ENCODE data around the gene SMIM41. TPM values are rescaled to one million over a fixed set of nuclear protein-coding genes. Genes with fewer than 3 reads are reported as not detected.

SMIM41 gene
- total and polyA plus RNA-seq, 4 donors, result 0.03 to 0.50 (median 0.24) TPM; not detected in 1

- Histone ChIP-seq H3K4me3 (ENCODE audit: low read depth in 1 of 3, low read length in 3 of 3) (no peak overlapping the region), H3K27me3 (ENCODE audit: control insufficient read depth in 4 of 4, insufficient read depth in 4 of 4, low read length in 3 of 4) (no peaks in the 10 kb centered on the region), H3K27ac (ENCODE audit: low read depth in 1 of 2, low read length in 2 of 2) (no peak overlapping the region), H3K9ac (ENCODE audit: low read depth in 1 of 2, low read length in 2 of 2) (no peak overlapping the region), H3K4me1 (ENCODE audit: control insufficient read depth in 4 of 4, insufficient read depth in 4 of 4, low read length in 3 of 4) (no peaks in the 10 kb centered on the region), H3K36me3 (ENCODE audit: control insufficient read depth in 4 of 4, insufficient read depth in 3 of 4, low read depth in 1 of 4, low read length in 3 of 4) (peaks cover 0 to 16% (median 3%) of the 10 kb centered on the region in 4 donors), H3K9me3 (ENCODE audit: control insufficient read depth in 4 of 4, low read length in 3 of 4) (no peaks in the 10 kb centered on the region)
- no peak for DNase-seq (ENCODE audit: low spot score)
- TF ChIP-seq GABPA (IDR thresholded peaks at IDR 0.05 in 1 of 2, conservative IDR thresholded peaks at IDR 0.05 in 1 of 2) (no peak), SP1 (IDR thresholded peaks at IDR 0.05) (no peak), MAX (IDR thresholded peaks at IDR 0.05) (no peak)
- WGBS, result 88% methylated on average over 12 of the region's 12 CpGs
Measured at GRCh38 chr12:52059582-52060497, 19.7 kb upstream of the SMIM41 start.

- Histone ChIP-seq H3K9me3 (ENCODE audit: control insufficient read depth in 4 of 4, low read length in 3 of 4) (no peaks in the 10 kb centered on the region), H3K4me1 (ENCODE audit: control insufficient read depth in 4 of 4, insufficient read depth in 4 of 4, low read length in 3 of 4) (no peaks in the 10 kb centered on the region), H3K27me3 (ENCODE audit: control insufficient read depth in 4 of 4, insufficient read depth in 4 of 4, low read length in 3 of 4) (no peaks in the 10 kb centered on the region), H3K9ac (ENCODE audit: low read depth in 1 of 2, low read length in 2 of 2) (no peak overlapping the region), H3K27ac (ENCODE audit: low read depth in 1 of 2, low read length in 2 of 2) (no peak overlapping the region), H3K36me3 (ENCODE audit: control insufficient read depth in 4 of 4, insufficient read depth in 3 of 4, low read depth in 1 of 4, low read length in 3 of 4) (peaks cover 0 to 11% (median 3%) of the 10 kb centered on the region in 4 donors), H3K4me3 (ENCODE audit: low read depth in 1 of 3, low read length in 3 of 3) (no peak overlapping the region)
- WGBS, result 83% methylated on average over 14 of the region's 14 CpGs
- TF ChIP-seq FOXA1 (IDR thresholded peaks at IDR 0.05) (no peak), ATF3 (IDR thresholded peaks at IDR 0.05) (no peak), RAD21 (IDR thresholded peaks at IDR 0.05) (no peak)
- no peak for DNase-seq (ENCODE audit: low spot score)
Measured at GRCh38 chr12:52060498-52061177, 18.9 kb upstream of the SMIM41 start.

GRCh38 chr12:52061470-52062166 is 17.9 kb upstream of the SMIM41 start:
- peaks cover 0 to 11% (median 3%) of the 10 kb centered on the region in 4 donors for H3K36me3 ChIP-seq (ENCODE audit: control insufficient read depth in 4 of 4, insufficient read depth in 3 of 4, low read depth in 1 of 4, low read length in 3 of 4)
- no peak overlapping the region for H3K27ac ChIP-seq (ENCODE audit: low read depth in 1 of 2, low read length in 2 of 2)
- 76% methylated on average over 12 of the region's 12 CpGs for WGBS
- no peaks in the 10 kb centered on the region for H3K4me1 ChIP-seq (ENCODE audit: control insufficient read depth in 4 of 4, insufficient read depth in 4 of 4, low read length in 3 of 4)
- no peak for TF ChIP-seq CTCF (IDR thresholded peaks at IDR 0.05; ENCODE audit: low read depth, low read length, missing input control)
- no peak for TF ChIP-seq FOXA2 (IDR thresholded peaks at IDR 0.05)
- TF ChIP-seq NR2F2 (IDR thresholded peaks at IDR 0.05), result no peak
- TF ChIP-seq SP1 (IDR thresholded peaks at IDR 0.05), result no peak
- no peak for TF ChIP-seq YY1 (IDR thresholded peaks at IDR 0.05)
- no peak overlapping the region for H3K4me3 ChIP-seq (ENCODE audit: low read depth in 1 of 3, low read length in 3 of 3)
- no peak overlapping the region for H3K9ac ChIP-seq (ENCODE audit: low read depth in 1 of 2, low read length in 2 of 2)
- H3K27me3 ChIP-seq (ENCODE audit: control insufficient read depth in 4 of 4, insufficient read depth in 4 of 4, low read length in 3 of 4), result no peaks in the 10 kb centered on the region
- no peaks in the 10 kb centered on the region for H3K9me3 ChIP-seq (ENCODE audit: control insufficient read depth in 4 of 4, low read length in 3 of 4)
- no peak for DNase-seq (ENCODE audit: low spot score)
